Loucy (cell line): ENCODE data around the gene TNNC2.

ENCODE experiments used
- CTCF ChIP-seq: fragments of 200-600 bp; sonication (generic); conservative IDR thresholded peaks from 2 replicates; pipeline ENCODE4 v1.5.1; 2014; ENCODE audit warnings: mild to moderate bottlenecking, antibody characterized with exemption, low read length
- EZH2phosphoT487 ChIP-seq: fragments of 200-600 bp; IDR thresholded peaks from 2 replicates; pipeline ENCODE4 v1.6.1; 2018; ENCODE audit warnings: antibody characterized with exemption, mild to moderate bottlenecking, moderate library complexity, borderline replicate concordance

GRCh38 chr20:45823949-45824835, 2.9 kb downstream of the TNNC2 start:
- TF ChIP-seq CTCF (peak; percentile 55), EZH2phosphoT487 (no peak)
